Gastroesophageal sphincter (tissue), 3 donors: ENCODE data around the gene PPP1R3C.

ENCODE experiments used
- EP300 ChIP-seq: sonication (generic); formaldehyde crosslinking; IDR thresholded peaks from one replicate; pipeline ENCODE4 v1.6.1; 2017; ENCODE audit warnings: antibody characterized with exemption, mild to moderate bottlenecking
- POLR2AphosphoS5 ChIP-seq: sonication (generic); formaldehyde crosslinking; IDR thresholded peaks from one replicate; pipeline ENCODE4 v1.6.1; 2017; ENCODE audit warnings: antibody characterized with exemption
- TF ChIP-seq, protein P1 (sequence below), 4 experiments: fragments of 200-600 bp in 2 of 4; fragments of 450-650 bp in 2 of 4; sonication (generic) in 1 of 4; IDR thresholded peaks; one replicate each; pipeline ENCODE4 v1.5.1; 2017 to 2019; ENCODE audit warnings: antibody characterized with exemption in 4 of 4, mild to moderate bottlenecking in 2 of 4, moderate library complexity in 2 of 4

DNA sequence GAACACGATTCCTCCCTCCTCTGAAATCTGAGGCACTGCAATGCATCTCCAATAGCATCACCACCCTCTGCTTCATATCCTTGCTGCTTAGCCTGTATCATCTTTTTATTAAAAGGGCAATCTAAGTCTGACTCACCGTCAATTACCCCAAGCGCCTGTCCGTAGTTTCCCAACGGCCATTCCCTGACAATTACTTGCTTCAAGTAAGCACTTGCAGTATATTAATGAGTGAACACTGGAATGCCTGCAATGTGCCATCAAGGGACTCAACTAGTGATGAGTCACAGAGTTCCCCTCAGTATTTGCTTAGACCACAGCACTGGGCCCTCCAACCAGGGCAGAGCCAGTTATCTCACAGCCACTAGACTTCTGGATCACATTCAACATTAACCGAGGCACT is 19.5 kb upstream of the PPP1R3C start:
- TF ChIP-seq EP300, result no peak
- TF ChIP-seq, protein P1, sequence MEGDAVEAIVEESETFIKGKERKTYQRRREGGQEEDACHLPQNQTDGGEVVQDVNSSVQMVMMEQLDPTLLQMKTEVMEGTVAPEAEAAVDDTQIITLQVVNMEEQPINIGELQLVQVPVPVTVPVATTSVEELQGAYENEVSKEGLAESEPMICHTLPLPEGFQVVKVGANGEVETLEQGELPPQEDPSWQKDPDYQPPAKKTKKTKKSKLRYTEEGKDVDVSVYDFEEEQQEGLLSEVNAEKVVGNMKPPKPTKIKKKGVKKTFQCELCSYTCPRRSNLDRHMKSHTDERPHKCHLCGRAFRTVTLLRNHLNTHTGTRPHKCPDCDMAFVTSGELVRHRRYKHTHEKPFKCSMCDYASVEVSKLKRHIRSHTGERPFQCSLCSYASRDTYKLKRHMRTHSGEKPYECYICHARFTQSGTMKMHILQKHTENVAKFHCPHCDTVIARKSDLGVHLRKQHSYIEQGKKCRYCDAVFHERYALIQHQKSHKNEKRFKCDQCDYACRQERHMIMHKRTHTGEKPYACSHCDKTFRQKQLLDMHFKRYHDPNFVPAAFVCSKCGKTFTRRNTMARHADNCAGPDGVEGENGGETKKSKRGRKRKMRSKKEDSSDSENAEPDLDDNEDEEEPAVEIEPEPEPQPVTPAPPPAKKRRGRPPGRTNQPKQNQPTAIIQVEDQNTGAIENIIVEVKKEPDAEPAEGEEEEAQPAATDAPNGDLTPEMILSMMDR (IDR thresholded peaks at IDR 0.05), result no peak
- no peak for TF ChIP-seq POLR2AphosphoS5
